GM19438 (cell line): Measurements from ENCODE around the gene RBP5.
"Not testable (repeated sequence)": the region's sequence is repeated elsewhere in the genome, so short reads cannot be mapped to it uniquely, and the experiment has no call there.

Experiments
- ATAC-seq: cut with Tn5 transposase; IDR thresholded peaks from one replicate; pipeline ENCODE4 v1.9.1; 2021; ENCODE audit warnings: low read depth; ENCODE audit not compliant: unreplicated experiment

RBP5 gene

DNA sequence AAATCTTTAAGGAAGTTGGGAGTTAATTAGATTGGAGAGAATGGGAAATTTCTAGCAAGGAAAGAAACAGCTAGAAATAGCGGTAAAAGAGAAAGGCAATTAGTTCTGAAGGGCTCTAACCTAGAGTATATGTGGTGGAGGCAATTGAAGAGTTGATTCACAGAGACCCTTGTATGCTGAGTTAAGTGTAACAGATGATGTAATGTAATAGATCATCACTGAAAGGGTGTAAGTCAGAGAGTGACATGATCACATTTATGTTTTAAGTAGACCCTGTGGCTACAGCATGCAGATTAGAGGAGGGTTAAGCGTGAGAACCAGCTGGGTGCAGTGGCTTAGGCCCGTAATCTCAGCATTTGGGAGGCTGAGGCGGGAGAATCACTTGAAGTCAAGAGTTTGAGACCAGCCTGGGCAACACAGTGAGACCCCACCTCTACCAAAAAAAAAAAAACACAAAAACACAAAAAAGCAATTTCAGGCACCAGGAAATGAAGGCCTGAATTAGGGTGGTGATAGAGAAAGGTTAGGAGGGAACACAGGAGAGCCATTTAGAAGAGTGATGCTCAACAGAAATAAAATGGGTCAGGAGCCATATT is 3.0 kb downstream of the RBP5 start:
- ATAC-seq, result no peak

DNA sequence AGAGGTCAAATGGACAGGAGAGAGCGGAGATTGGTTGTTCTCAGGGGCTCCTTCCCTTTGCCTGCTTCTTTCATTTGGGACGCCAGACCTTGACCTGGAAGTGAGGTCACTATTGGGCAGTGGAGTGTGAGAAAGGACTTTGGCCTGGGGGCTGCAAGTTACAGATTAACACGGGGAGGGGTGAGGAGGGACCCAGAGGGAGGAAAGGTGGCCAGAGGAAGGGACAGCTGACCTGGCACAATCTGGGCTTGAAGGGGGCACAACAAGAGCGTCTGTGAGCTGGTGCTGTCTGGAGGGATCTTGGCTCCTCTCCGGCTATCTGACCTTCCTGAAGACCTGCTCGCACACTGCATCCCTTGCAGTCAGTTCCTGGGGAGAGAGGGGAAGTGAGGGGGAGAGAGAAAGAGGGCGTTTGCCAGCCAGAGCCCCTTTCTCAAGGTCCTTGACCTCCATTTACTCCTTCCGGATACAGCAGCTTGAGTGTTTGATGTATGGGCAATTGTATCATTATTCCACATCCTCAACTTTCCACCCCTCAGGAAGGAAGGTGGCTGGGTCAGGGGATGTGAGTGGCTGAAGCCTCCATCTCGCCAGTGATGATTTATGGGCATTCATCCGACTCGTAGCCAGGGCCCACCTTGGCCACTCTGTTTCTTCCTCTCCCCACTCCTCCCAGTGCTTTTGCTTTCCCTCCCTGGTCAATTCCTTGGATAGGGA is 4.7 kb downstream of the RBP5 start:
- ATAC-seq, result no peak

DNA sequence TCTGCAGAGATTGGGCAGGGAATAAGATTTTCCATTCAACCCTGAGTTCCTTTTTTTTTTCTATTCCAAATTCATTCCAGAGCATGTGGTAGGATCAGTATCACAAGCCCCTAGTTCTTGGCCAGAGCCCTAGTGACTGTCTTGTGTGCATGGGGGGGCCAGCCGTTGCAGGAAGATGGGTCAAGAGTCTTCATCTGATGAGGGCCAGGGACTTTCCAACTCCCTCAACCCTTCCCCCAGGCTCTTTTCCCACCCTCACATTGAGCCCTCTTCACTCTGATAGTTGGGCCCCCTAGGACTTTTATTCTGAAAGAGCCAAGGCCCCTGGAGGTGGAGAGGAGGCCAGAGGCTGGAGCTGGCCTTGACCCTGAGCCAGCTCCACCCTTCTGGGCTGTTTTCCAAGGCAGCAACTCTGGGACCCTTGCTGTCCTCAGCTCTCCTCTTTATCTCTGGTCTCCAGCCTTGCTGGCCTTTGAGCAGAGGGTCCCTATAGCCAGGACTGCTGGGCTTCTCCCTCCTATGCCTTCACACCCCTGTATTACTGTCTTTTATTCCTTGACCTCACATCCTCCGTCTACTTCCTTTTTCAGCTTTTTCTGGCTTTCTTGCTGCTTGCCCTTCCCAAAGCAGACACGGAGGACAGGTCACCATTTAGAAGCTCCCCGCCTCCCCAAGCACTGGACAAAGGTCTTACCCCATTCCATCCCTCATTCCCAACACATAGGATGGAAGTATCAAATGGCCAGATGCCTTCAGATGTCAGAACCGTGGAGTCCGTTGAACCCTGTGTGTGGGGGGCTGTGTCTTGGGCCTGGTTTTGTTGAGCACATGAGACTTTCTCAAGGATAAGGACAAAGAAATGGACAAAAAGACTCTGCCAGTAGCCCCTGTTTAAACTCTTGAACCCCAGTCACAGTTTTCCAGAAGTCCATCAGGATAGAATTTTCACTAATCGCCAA is 5.6 kb downstream of the RBP5 start:
- ATAC-seq, result no peak

DNA sequence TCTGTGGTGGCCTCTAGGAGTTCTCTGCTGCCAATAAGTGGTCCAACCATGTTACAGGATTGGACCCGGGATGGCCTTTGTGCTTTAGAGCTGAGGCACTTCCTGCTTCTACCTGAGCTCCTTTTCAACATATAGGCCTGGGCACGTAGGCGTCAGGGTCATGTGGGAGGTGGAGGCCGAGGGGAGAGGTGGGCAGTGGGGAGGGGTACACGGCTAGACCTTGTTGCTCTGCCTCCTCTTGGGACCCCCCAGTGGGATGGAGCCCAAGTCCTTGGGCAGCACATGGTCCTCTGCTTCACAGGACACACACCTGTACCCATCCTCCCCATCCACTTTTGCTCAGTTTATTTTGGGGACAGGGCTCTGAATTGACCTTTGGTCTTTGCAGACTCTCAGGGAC is 7.4 kb downstream of the RBP5 start:
- no peak for ATAC-seq

DNA sequence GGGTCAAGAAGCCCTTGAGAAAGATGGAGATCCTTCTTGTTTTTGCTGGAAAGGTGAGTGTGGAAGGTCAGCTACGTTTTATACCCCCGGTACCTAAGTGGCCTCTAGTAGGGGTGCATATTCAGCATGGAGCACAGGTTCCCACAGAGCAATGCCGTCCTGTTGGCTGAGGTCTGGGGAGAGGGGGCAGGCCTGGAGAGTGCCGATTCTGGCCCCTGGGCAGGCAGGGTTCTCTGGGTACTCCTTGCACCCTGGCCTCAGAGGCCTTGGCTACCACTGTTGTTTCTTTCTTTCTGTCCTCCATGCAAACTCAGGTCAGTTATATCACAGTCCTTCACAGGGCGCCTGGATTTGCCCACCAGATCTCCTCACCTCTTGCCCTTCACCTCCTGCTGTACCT is 8.5 kb downstream of the RBP5 start:
- no peak for ATAC-seq

DNA sequence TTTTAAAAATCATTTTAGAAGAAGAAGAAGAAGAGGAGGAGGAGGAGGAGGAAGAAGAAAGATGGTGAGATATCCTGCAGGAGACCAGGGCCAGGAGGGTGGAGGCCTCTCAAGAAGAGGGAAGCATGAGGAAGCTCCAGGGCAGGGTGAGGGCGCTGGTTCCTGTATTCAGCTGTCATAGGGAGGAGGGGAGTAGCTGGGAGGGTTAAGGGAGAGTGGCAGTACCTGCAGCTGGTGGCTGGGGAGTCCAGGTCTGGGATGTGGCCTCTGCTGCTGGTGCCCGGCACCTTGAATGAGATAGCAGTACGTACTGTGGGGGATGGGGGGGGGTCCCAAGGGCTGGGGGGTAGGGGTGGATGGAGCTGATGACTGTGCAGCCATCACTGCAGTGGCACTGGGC is 9.8 kb downstream of the RBP5 start:
- ATAC-seq, result no peak

DNA sequence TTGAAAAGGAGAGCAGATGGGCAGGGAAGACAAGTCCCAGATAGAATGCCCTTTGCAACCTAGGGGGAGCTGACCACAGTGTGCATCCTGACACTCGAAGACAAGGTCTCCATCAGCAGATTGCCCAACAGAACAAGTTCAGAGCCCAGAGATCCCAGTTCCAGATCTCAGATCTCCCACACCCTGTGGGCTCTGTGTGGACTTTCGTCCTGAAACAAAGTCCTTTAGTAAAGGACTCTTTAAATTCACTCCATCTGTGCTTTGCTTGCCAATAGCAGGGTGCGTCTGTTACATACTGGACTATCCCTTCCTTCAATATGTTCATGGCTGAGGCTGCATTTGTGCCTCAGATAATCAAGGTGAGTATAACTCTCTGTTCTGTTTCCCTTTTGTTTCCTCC is 11.0 kb downstream of the RBP5 start:
- ATAC-seq, result no peak

DNA sequence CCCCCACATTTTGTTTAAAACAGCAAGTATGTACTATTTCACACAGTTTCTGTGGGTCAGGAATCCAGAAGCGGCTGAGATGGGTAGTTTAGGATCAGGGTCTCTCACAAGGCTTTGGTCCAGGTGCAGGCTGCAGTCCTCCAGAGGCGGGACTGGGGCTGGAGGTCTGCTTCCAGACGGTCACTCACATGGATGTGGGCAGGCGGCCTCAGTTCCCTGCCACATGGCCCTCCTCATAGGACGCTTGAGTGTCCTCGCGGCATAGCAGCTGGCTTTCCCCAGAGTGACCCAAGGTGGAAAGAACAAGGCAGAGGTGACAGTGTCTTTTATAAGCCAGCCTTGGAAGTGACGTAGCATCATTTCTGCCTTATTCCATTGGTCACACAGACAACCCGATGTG is 11.8 kb downstream of the RBP5 start:
- no peak for ATAC-seq

DNA sequence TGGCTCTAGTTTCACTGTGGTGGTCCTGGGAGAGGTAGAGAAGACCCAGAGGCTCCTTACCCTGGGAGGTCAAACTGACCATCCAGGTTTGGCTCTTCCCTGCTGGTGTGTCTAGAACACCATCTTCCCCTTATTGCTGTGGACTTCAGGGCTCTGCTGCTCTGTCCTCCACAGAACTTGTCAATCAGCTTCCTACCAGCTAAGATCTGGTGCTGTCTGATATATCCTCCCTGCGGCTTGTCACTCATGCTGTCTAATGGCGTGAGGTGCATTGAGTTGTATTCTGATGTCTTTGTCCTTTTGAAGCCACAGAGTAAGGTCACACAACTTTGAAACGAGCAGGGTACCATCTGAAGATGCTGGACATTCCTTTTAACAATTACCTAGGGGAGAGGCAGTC is 12.5 kb downstream of the RBP5 start:
- ATAC-seq, result no peak

DNA sequence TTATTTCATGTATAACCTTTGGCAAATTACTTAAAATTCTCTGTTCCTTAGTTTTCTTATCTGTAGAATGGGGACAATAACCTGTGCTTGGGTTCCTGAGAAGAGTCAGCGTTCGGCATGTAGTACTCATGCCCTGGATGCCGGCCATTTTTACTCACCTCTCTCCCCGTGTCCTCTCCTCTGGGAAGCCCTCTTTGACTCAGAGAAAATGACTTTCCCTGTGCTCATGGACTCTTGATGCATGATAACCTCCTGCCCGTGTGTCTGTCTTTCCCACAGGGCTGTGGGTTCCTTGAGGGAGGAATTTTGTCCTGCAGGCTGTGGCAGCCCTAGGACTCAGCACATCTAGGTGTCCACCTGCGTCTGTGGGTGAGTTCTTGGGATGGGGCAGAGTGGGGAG is 13.8 kb downstream of the RBP5 start:
- ATAC-seq, result no peak

DNA sequence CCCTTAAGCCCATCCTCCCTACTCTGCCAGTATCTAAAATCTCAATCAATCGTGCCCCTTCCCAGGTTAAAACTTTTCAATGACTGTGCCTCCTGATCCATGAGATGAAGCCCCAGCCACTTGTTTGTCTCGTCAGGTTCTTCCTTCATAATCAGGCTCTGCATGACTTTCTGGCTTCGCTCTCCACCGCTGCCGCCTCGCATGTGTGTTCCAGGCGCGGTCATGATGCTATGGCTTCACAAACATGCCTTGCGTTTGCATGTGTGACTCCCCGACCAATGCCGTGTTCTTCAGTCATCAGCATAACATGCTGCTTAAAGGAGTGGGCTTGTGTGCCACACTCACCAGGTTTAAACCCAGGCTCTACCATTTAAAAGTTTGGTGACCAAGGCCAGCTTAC is 14.7 kb downstream of the RBP5 start:
- ATAC-seq, result no peak

DNA sequence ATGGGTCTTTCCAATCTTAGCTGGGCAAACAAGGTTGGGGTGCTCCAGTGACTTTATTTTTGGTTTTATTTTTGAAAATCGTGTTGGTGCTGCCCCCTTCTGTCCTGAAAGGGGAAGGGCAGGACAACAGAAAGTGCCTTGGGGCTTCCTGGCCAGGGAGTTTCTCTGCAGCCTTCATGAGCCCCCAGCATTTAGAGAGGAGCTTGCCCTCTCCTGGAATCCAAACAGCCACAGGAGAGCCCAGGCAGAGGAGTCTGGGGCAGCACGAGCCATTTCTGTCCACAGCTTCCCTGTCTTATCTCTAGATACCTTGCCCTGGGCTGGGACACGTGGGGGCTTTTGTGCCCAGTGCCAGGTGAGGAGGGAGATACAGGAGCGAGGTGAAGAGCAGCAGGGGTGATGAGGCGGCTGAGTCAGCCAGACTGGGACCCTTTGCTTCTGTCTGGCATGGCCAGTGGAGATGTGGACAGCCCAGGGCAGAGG is 15.3 kb downstream of the RBP5 start:
- ATAC-seq, result no peak

DNA sequence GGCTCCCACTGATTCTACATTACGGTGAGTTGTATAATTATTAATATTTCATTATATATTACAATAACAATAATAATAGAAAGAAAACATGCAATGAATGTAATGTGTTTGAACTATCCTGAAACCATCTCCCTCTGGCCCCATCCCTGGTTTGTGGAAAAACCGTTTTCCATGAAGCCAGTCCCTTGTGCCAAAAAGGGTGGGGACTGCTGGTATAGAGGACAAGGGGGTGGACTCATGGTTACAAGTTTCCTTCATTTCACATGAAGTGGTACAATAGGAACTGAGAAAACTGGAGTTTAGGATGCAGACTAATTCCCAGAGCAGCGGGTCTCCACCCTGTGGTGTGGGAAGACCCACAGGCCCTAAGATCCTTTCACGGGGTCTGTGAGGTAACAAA is 16.6 kb downstream of the RBP5 start:
- ATAC-seq, result no peak

DNA sequence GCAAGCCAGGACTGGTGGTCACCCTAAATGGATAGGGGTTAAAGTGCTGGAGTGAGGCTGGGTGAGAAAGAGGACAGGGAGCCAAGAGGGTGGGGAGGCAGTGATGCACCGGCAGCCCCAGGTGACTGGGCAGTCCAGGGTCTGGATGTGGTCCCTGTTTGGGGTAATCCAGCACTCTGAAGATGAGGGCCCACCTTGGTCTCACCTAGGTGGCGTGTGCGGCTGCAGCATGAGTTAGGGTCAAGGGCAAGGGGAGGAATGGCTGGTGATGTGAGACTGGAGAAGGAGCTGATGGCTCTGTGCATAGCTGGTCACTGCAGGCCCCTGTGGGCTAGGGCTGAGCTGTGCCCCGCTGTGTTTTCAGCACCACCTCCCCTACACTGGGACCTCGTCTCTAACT is 18.0 kb downstream of the RBP5 start:
- ATAC-seq, result no peak

DNA sequence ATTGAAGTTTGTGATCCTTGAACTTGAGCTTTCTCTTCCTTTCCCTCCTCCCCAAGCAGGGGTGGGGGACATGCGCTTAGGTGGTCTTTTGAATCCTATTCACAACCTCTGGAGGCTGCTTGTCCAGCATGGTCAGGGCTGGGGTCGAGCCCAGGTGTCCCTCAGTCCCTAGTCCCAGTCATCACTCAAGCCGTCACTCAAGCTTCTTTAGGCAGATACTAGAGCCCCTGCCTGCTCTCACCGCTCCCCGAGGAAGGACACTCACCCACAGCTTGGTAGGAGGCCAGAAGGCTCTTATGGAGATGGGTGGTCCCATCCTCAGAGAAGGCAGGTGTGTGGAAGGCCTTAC is 19.1 kb downstream of the RBP5 start:
- no peak for ATAC-seq

DNA sequence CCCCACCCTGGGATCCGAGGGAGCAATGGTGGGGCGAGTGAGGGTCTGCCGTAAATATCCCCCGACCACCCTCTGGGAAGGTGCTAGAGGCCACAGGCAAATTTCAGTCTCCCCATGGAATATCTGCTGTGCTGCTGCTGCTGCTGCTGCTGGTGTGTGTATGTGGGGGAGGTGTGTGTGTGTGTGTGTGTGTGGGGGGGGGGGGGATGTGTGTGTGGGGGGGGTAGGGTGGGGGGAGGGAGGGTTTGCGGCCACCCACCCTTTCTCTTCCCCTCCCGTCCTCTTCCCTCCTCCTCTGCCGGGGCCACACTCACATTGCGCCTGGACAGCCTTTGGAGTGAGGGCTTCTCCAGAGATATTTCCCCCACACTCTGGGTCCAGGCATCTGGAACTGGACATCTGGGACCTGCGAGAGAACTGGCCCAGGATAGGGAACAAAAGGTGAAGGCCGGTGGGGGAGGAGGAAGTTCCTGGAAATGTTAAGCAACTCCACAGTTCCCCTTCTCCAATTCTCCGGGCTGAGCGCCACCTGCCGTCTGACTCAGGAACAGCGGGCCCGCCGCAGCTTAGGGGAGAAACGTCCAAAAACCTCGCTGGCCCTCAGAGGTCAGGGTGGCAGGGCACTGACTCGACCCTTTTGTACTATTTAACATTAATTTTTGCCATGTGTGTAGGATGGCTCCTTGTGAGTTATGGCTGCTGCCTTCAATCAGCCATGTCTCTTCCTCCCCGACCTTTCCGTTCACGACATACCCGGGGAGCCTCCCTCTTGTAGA is 19.7 kb downstream of the RBP5 start, which contains the start of gene C1RL:
TSS of gene C1RL (minus strand) at position 419 of the 776 bp plus-strand sequence. CDS start at position 385, 34 bp downstream.
- no peak for ATAC-seq

DNA sequence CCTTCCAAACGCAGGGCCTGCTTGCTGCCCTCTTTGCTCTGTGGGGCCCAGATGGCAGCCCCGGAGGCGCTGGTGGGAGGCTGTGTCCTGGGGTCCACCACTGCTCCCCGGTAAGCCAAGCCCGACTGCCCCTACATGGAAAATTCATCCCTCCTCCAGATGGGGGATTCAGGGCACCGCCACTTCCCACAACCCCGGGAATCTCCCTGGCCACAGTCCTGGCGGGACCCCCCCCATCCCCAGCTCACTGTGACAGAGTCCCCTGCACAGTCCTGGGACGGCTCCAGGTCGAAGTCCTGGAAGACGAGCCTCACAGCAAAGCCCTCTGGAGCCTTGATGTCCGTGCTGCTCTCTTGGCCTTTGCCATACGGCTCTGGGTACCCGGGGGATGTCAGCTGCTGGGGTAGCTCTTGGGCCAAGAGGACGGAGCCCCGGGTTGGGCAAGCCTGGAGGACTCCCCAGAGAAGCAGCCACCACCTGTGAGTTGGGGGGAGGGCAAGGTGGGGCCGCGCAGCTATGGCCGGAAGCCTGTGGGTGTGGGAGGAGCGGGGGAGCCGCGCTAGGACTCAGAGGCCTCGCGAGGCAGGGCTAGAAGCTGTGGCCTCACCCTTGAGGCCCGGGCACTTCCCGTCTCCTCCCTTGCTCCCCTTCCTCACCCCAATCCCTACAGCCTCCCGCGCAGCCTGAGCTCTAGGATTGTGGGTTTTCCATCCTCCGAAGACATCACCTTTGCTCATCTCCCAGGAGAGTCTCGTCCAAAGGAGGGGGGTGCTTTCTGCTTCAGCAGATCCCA is 20.5 kb downstream of the RBP5 start:
- peak; percentile 86 for ATAC-seq

DNA sequence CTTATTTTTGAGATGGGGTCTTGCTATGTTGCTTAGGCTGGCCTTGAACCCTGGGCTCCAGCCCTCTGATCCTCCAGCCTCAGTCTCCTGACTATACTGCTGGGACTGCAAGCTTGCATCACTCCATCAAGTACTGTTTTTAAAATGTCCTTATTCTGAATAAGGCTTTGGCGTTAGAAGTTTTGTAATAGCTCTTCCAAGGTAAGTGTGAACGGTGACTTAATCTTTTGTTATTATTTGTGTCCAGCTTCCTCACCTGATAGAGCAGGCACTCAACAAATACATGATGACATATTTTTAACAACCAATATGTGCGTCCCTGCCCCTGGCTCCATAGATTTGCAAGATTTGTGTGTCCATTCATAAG is 21.1 kb downstream of the RBP5 start:
- no peak for ATAC-seq

DNA sequence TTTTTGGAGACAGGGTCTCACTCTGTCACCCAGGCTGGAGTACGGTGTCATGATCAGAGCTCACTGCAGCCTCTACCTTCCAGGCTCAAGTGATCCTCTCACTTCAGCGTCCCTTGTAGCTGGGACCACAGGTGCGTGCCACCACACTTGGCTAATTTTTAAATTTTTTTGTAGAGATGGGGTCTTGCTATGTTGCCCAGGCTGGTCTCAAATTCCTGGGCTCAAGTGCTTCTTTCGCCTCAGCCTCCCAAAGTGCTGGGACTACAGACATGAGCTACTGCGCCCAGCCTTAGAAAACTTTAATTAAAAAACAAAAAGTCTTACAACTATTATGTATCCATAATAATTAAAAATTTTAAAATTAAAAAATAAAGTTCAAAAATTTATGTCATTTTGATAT is 21.5 kb downstream of the RBP5 start:
- ATAC-seq, result not testable (repeated sequence)

DNA sequence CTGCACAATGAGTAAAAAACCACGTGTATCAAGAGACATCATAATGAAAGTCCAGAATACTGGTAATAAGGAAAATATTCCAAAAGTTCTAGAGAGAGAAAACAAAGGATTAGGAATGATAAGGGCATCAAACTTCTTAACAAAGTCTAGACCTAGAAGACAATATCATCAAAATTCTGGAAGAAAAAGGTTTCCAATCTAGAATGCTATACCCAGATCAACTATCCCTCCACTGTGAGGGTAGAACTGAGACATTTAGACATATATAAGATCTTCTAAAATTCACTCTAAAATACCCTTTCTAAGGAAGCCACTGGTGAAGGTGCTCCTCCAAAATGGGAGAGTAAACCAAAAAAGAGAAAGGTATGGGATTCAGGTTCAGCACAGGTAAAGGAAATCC is 22.6 kb downstream of the RBP5 start:
- no peak for ATAC-seq
